HEK293 (cell line): ENCODE results near the gene CHST15.

Experiments used
- CTCF ChIP-seq: fragments of 450-650 bp; formaldehyde crosslinking; IDR thresholded peaks from 2 replicates; pipeline ENCODE4 v1.5.1; 2016; ENCODE audit warnings: missing biosample characterization, missing genetic modification characterization
- ZNF133 ChIP-seq: fragments of 450-650 bp; formaldehyde crosslinking; IDR thresholded peaks from 2 replicates; pipeline ENCODE4 v1.5.1; 2016; ENCODE audit warnings: missing biosample characterization, missing genetic modification characterization
- ZNF175 ChIP-seq: fragments of 450-650 bp; formaldehyde crosslinking; IDR thresholded peaks from 2 replicates; pipeline ENCODE4 v1.5.1; 2016; ENCODE audit warnings: missing biosample characterization, missing genetic modification characterization
- ZNF292 ChIP-seq: fragments of 450-650 bp; formaldehyde crosslinking; IDR thresholded peaks from 2 replicates; pipeline ENCODE4 v1.5.1; 2016; ENCODE audit warnings: low read depth, missing biosample characterization, missing genetic modification characterization, borderline replicate concordance

GRCh38 chr10:124142006-124142739 lies 48.8 kb upstream of the CHST15 start:
- TF ChIP-seq ZNF133 (tag by site-specific recombination) = no peak
- no peak for TF ChIP-seq ZNF175 (tag by site-specific recombination)
- no peak for TF ChIP-seq ZNF292 (tag by site-specific recombination)
- TF ChIP-seq CTCF (tag by site-specific recombination) = no peak
